Midbrain (tissue), 1 donor: ENCODE measurements around the gene SNX18.

ENCODE experiments used
- DNase-seq: peaks from one replicate; lab custom pipeline; 2025; lab: John Stamatoyannopoulos, UW

Gene SNX18

GRCh38 chr5:54541823-54542783 lies 24.5 kb downstream of the SNX18 start:
- no peak for DNase-seq

GRCh38 chr5:54544044-54544443 lies 26.5 kb downstream of the SNX18 start:
- DNase-seq = no peak

DNA sequence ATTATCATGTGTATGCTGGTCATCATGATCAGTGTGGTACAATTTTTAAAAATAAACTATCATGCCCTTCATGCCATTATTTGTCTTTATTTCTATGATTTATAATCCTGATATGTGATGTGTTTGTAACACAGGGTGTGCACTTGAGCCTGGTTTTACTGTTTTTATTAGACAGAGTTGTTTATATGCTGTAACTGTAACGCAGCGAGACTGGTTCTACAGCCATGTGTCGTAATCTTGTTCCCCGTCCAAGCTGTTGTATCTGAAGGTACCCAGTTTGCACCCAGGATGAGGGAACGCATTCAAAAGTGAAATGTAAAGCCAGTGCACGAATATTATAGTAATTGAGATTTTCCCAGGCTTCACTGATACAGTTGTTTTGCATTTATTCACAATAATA lies 28.2 kb downstream of the SNX18 start:
- no peak for DNase-seq

GRCh38 chr5:54547711-54548250 lies 30.2 kb downstream of the SNX18 start:
- no peak for DNase-seq

DNA sequence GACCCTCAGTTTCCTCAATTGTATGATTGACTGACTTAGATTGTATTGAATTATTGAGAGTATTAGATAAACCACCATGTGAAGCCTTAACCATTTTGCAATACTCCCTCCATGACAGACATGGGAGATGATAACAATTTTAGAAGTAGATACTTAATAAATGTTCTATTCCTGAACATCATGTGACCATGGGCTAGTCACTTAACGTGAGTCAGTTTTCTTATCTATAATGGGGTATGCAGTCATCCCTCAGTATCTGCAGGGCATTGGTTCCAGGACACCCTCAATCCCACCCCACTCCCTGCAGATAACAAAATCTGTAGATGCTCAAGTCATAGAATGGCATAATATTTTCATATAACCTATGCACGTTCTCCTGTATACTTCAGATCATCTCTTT lies 31.0 kb downstream of the SNX18 start:
- no peak for DNase-seq

DNA sequence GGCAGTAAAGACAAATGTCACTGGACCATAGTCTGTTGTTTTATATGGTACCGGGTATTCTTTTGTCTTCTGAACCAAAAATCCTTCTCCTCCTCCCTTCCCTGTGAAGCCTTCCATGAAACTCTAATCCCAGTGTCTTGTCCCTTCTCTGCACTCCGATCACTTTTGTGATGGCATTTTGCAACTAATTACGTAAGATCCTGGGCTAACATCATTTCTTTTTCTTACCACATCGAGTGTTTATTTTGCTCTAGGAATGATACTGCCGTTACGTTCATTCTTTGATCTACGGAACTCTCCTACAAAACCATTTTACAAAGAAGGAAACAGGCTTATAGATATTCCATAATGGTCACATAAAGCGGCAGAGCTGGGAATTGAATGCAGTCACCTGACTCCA lies 33.7 kb downstream of the SNX18 start:
- DNase-seq = peak; percentile 29

DNA sequence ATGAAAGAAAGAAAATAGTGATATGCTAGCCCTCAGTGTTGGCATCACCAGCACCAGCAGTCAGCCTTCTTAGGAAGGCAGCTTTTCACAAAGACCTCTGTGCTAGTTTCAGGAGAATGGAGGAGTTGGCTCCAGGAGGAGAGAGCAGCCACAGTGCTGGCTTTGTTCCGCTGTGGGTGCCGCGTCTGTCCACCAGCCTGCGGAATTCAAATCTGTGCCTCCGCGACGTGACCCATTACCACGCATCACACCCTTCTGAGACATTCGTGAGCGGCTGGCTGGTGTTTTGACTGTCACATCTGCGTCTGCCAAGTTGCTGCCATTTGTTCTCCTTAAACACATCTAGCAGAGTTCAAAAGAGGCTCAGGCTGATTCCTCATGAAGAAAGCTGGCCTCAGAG lies 34.4 kb downstream of the SNX18 start:
- DNase-seq = peak; percentile 54

- DNase-seq = no peak
Observed at GRCh38 chr5:54552446-54552845, 34.9 kb downstream of the SNX18 start.

DNA sequence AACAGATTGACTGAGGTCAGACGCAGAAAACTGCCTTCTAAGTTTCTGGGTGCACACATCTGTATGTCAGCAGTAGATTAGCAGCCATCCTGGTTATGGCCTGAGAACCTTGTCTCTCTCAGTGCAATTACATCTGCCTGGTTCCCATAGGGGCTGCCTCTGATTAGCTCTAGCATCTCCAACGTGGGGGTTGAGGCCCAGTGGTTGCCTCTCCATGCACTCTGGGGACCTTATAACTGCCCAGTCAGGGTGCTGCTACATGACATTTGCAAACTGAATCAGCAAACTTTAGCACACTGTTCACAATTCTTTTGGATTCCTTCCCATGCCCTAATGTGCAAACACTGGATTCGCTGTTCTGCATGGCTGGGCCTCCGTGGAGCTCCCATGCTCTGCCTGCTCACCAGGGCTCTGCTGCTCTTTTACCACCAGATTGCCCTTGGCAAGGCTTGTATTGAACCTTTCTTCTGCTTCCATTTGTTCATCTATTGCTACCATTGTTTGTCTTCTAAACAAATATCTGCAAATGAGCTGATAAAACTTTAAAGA lies 36.2 kb downstream of the SNX18 start:
- DNase-seq = peak; percentile 81

DNA sequence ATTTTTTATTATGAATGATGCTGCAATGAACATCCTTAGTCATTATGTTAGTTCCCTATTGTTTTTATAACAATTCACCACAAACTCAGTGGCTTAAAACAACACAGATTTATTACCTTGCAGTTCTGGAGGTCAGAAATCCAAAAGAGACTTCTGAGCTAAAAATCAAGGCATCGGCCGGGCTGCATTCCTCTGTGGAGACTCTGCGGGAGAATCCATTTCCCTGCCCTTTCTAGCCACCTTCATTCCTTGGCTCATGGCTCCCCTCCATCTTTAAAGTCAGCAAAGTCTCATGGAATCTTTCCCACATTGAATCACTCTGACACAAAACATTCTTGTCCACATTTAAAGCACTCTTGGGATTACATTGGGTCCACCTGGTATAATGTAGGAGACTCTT lies 38.6 kb downstream of the SNX18 start:
- DNase-seq = no peak

GRCh38 chr5:54558362-54558761 lies 40.8 kb downstream of the SNX18 start:
- DNase-seq = no peak

DNA sequence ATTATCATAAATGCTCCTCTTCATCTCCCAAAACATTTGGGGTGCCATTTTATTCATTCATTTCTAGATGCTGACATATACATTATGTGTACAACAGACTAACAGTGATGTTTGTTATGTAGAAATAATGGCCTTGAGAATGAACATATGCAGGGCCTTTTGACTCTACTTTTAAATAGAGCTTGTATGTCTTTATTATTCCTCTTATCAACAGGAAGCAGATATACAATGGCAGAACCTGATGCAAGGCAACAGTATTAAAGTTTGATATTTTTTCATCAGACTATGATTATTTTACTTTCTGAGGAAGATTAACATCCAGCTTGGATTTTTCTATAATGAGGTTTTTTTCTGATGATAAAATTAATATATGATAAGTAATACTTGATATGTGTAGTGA lies 44.1 kb downstream of the SNX18 start:
- no peak for DNase-seq

DNA sequence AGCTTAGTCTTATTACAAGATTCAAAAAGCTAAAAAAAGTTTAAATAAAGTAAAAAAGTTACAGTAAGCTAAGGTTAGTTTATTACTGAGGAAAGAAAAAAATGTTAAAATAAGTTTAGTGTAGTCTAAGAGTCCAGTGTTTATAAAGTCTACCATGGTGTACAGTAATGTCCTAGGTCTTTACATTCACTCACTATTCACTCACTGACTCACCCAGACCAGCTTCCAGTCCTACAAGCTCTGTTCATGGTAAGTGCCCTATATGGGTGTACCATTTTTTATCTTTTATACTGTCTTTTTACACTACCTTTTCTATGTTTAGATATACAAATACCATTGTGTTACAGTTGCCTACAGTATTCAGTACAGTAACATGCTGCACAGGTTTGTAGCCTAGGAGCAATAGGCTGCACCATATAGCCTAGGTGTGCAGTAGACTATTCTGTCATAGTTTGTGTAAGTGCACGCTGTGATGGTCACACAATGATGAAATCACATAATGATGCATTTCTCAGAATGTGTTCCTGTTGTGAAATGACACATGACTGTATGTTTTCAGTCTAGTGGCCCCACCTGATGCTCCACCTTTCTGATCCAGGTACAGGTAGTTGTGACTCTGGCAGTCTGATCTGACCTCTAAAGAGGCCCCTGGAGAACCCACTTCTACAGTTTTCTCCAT lies 45.7 kb downstream of the SNX18 start:
- no peak for DNase-seq

- no peak for DNase-seq
Observed at GRCh38 chr5:54567996-54568395, 50.4 kb downstream of the SNX18 start.

DNA sequence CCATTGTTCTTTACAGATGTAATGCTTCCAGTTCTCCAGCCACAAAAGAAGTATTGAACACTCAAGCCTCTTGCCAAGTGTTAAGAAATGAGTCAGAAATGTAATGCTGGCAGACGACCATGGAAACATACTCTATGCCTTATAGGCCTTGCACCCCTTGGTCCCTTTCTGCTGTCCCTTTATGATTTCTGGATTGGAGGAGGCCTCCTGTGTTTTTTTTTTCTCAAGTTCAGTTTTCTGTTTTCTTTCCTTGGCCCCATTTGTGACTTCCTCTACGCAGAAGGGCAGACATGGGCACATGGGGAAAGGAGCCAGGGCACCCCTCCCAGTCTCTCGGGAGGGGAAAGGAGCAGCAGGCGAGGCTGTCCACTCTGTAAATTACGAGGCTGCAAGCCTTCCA lies 53.4 kb downstream of the SNX18 start:
- DNase-seq = peak; percentile 9

- DNase-seq = no peak
Observed at GRCh38 chr5:54571462-54571861, 53.9 kb downstream of the SNX18 start.

DNA sequence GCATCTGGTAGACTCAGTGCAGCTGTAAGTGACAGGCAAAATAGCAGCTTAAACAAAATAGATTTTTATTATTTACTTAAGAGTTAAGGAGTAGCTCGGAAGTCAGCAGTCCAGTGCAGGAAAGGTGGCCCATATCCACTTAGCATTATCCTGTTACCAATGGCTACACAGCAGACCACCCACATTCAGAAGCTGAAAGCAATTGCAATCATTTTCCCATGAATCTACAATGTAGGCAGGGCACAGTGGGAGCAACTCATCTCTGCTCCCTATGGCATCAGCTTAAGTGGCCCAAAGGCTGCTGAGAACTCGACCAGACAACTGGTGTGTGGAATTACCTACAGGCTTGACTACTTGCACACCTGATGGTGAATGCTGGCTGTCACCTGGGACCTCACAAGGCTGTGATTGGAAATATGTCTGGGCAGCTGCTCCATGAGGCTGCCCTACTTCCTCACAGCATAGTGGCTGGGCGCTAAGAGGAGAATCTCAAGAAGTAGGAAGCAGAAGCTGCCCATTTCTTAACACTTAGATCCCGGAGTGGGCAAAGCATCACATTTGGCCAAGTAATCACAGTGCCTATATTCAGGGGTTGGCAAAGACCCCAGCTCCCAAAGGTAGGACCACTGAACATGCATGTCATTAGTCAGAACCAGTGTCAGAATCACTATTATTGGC lies 56.4 kb downstream of the SNX18 start:
- no peak for DNase-seq

- no peak for DNase-seq
Observed at GRCh38 chr5:54577528-54577927, 60.0 kb downstream of the SNX18 start.

- DNase-seq = no peak
Observed at GRCh38 chr5:54577937-54578653, 60.5 kb downstream of the SNX18 start.

GRCh38 chr5:54579591-54580295 lies 62.2 kb downstream of the SNX18 start:
- no peak for DNase-seq
